Uterus (tissue), 2 donors: ENCODE measurements around the gene ABCC2.

ENCODE experiments used
- POLR2A ChIP-seq, 2 donors: fragments of 450-650 bp; IDR thresholded peaks; one replicate each; pipeline ENCODE4 v1.6.1; 2016; ENCODE audit warnings: antibody characterized with exemption in 2 of 2, mild to moderate bottlenecking in 1 of 2, moderate library complexity in 1 of 2
- TF ChIP-seq, protein P1 (sequence below), 4 experiments: fragments of 200-600 bp in 2 of 4; fragments of 450-650 bp in 2 of 4; sonication (generic) in 2 of 4; IDR thresholded peaks; one replicate each; pipeline ENCODE4 v1.5.1; 2016 to 2019; ENCODE audit warnings: antibody characterized with exemption in 4 of 4, mild to moderate bottlenecking in 2 of 4, moderate library complexity in 1 of 4

GRCh38 chr10:99809481-99809880 is 27.0 kb downstream of the ABCC2 start:
- TF ChIP-seq, protein P1, sequence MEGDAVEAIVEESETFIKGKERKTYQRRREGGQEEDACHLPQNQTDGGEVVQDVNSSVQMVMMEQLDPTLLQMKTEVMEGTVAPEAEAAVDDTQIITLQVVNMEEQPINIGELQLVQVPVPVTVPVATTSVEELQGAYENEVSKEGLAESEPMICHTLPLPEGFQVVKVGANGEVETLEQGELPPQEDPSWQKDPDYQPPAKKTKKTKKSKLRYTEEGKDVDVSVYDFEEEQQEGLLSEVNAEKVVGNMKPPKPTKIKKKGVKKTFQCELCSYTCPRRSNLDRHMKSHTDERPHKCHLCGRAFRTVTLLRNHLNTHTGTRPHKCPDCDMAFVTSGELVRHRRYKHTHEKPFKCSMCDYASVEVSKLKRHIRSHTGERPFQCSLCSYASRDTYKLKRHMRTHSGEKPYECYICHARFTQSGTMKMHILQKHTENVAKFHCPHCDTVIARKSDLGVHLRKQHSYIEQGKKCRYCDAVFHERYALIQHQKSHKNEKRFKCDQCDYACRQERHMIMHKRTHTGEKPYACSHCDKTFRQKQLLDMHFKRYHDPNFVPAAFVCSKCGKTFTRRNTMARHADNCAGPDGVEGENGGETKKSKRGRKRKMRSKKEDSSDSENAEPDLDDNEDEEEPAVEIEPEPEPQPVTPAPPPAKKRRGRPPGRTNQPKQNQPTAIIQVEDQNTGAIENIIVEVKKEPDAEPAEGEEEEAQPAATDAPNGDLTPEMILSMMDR (IDR thresholded peaks at IDR 0.05), result no peak
- TF ChIP-seq POLR2A (IDR thresholded peaks at IDR 0.05), result no peak
